ENCODE data around the gene DCDC2. TPM values are rescaled to one million over a fixed set of nuclear protein-coding genes. Genes with fewer than 3 reads are reported as not detected.

Gene DCDC2
- total RNA-seq, 2 donors from 2014 or later = 0.05 TPM; not detected in 1

- DNase-seq = peak; percentile 37
- intact Hi-C loops (cut with DNase I) = no loop called here
- ATAC-seq = peak; percentile 59 to 76
Measured at GRCh38 chr6:24140591-24140990, 217.3 kb downstream of the DCDC2 start.

DNA sequence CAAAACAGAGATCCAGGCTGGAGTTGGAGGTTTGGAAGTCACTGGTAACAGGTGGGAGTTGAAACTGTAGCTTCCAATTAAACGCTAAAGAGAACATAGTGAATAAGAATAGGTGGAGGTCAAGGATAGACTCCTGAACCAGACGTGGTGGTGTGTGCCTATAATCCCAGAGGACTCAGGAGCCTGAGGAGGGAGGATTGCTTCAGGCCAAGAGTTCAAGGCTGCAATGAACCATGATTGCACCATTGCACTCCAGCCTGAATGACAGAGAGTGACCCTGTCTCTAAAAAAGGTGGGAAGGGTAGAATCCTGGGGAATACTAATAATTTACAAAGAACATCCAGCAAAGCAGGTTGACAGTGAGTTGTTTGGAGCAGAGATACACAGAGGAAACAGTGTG is 218.2 kb downstream of the DCDC2 start:
- ATAC-seq = no peak
- DNase-seq = no peak
- intact Hi-C loops (cut with DNase I) = no loop called here

- intact Hi-C loops (cut with DNase I) = no loop called here
- ATAC-seq (no peak), DNase-seq (no peak)
Measured at GRCh38 chr6:24139080-24139479, 218.8 kb downstream of the DCDC2 start.

GRCh38 chr6:24131751-24132150 is 226.1 kb downstream of the DCDC2 start:
- intact Hi-C loops (cut with DNase I) = no loop called here
- no peak for DNase-seq

GRCh38 chr6:24127316-24127715 is 230.5 kb downstream of the DCDC2 start:
- ATAC-seq = no peak
- no peak for DNase-seq
- intact Hi-C loops (cut with DNase I) = no loop called here

More at GRCh38 chr6:24131751-24132150, 226.1 kb downstream of the DCDC2 start:
- ATAC-seq = no peak

DNA sequence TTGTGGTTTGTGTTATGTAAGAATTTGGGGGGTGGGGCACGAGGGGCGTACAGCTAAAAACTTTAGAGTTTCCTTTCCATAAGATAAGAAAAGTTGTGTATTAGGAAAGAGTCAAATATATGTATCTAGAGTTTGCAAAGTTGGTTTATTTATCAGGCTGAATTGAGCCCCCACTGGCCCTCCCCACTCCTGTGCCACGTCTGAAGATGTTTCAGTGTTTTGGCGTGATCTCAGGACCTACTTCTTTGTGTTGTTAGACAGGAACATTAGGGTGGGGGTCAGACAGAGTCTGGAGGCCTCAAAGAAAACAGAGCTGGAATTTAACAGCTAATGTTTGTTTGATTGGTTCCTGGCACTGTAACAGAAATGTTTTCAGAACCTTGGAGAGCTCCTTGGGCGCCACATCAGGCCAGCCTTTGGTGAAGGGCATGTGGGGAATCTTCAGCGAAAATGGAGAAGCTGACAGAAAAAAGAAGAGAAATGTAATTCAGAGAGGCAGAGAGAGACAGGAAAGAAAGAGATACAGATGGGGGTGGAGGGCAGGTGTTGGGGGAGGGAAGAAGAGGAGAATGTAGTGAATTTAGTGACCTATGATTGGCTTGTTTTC is 231.2 kb downstream of the DCDC2 start:
- peak; percentile 24 for DNase-seq
- peak; percentile 22 to 55 for ATAC-seq
- intact Hi-C loops (cut with DNase I) = no loop called here

- intact Hi-C loops (cut with DNase I) = no loop called here
- DNase-seq (no peak), ATAC-seq (no peak)
Measured at GRCh38 chr6:24125980-24126379, 231.9 kb downstream of the DCDC2 start, which contains the start of gene NRSN1. NRSN1 (plus strand) TSS chr6:24126215; CDS start chr6:24134328, 8,113 bp downstream.

- ATAC-seq (no peak), DNase-seq (no peak)
- intact Hi-C loops (cut with DNase I) = no loop called here
Measured at GRCh38 chr6:24122139-24122538, 235.7 kb downstream of the DCDC2 start.

Other genes with a start within 250 kb of the DCDC2 start
- gene NRSN1, start 231.8 kb downstream of the DCDC2 start, total RNA-seq = not detected
- gene MRS2, start 44.9 kb upstream of the DCDC2 start, total RNA-seq = 10 to 100 TPM; 32.8 to 43.4 TPM
- gene GPLD1, start 131.5 kb upstream of the DCDC2 start, total RNA-seq = 1 to 10 TPM; 1.2 to 1.9 TPM
- 10 to 100 TPM; 16.2 to 18.1 TPM for gene ALDH5A1, start 136.9 kb upstream of the DCDC2 start, total RNA-seq

Data from left cardiac atrium (tissue), 4 donors.